GM19193 (cell line): ENCODE results near the gene UBE2D2.
A peak's percentile ranks its signal among the peaks of the same experiment; 100 is the strongest.

Experiments used
- POLR2A ChIP-seq: IDR thresholded peaks from 4 replicates; pipeline ENCODE4 v1.6.1; 2011; ENCODE audit not compliant: insufficient read depth, insufficient read length; ENCODE audit errors: extremely low read depth

Gene UBE2D2

DNA sequence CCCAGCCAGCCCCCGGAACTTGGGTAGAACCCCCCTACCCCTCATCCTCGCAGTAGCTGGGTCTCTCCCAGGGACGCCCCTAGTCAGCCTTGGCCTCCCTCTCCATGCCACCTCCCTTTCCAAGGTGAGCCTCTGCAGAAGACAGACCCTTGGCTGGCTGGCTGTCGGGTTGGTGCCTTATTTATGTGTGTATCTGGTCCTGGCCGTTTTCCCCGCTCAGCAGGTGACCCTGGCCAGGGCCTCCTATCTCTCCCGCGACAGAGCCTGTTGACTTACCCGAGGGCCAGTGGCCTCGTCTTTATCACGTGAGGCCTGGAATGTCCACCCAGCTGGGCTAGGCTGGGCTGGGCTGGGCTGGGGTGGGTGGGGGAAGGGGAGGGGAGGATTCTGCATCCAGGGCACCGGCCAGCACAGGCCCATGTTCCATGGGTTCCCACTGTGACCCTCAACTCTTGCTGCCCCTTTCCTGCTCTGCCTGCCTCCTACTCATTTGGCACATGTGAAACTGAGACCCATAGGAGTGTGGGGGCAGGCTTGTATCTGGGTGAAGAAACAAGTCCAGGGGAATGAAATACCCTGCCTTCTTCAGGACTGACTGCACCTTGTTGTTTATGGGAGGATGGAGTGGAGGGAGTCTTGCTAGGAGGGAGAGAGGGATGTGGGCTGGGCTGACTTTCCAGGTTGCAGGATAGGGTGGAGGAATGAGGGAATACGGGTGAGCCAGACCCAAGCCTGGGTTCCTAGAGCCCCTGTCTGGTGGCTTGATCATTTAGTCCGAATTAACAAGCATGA lies 90.1 kb downstream of the UBE2D2 start:
- TF ChIP-seq POLR2A, result no peak

- peak; percentile 24 for TF ChIP-seq POLR2A
These were observed 91.0 kb downstream of the UBE2D2 start for GRCh38 chr5:139651853-139652787.

DNA sequence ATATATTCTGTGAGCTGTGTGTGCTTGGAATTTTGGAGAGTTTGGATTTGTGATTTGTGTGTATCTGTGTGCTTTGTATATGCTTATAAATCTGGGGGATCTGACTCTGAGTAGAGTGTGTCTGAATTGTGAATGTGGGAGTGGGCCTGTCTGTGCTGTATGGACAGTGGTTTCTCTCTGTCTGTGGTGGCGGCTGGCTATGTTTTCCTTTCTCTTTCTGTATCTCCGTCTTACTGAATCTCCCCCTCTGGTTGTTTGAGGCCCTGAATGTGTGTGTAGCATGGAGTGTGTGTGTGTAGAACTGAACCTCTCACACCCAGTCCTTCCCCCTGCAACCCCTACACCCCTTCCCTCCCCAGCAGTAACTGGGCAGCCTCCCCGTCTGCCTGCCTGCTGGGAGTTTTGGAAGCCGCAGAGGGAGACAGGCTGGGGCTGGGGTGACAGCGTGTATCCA lies 91.7 kb downstream of the UBE2D2 start:
- TF ChIP-seq POLR2A, result no peak

DNA sequence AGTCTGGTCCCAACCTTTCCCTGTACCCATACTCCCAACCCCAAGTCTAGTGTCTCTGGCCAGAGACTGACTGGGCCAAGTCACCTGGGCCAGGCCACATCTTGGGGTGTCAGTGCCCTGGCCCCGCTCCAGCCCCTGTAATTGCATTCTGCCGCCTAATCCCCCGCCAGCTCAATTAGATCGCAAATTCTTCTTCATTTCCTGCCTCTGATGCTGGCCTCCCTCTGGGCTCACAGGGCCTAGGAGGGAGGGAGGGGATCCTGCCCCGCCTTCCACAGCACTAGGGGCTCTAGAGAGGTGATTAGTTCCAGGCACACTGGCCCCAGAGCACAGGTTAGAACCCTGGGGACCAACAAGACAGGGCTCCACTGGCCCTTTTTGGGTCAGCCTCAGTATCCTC lies 92.5 kb downstream of the UBE2D2 start:
- TF ChIP-seq POLR2A, result no peak

DNA sequence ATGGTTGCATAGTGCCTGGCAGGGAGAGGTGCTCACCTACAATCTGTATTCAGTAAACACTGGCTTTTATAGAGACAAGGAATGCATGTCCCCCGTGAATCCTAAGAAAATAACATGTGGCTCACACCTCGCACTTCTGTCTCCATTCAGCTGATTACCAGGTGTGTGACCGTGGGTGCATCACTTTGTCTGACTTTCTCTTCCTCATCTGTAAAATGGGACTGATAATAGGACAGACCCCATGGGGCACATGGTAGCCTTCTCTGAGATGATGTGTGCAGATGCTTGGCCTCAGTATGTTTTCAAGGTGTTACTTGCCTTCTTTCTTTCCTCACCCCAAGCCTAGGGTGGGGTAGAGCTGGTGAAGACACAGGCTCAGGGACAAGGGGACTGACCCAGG lies 93.3 kb downstream of the UBE2D2 start:
- TF ChIP-seq POLR2A, result no peak

DNA sequence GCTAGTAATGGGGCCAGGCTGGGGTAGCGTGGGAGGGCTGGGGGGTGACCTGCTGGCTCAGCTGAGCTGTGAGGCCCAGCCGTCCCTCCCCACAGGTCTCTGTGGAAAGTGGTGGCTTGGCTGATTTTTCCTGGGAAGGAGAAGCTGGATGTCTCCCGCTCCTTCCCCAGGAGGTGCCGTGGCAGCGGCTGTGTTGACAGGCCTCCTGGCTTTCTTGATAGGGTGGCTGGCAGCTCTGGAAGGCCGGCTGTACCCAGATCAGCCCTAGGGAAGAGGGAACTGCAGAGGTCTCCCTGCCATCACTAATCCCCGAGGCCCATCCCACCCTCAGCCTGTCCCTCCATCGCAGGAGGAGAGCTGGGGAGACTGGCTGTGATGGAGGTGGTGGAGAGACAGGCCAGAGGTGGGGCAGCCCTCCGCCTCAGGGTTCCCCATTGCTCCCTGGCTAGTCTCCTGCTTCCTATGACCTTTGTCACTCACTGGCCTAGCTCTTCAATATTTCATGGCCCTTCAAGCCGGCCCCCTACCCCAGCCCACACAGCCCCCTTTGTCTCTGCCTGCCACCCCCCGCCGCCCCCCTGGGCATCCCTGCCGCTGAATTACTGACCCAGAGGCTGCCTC lies 93.8 kb downstream of the UBE2D2 start:
- no peak for TF ChIP-seq POLR2A

GRCh38 chr5:139655727-139656271 lies 94.7 kb downstream of the UBE2D2 start:
- TF ChIP-seq POLR2A, result no peak

DNA sequence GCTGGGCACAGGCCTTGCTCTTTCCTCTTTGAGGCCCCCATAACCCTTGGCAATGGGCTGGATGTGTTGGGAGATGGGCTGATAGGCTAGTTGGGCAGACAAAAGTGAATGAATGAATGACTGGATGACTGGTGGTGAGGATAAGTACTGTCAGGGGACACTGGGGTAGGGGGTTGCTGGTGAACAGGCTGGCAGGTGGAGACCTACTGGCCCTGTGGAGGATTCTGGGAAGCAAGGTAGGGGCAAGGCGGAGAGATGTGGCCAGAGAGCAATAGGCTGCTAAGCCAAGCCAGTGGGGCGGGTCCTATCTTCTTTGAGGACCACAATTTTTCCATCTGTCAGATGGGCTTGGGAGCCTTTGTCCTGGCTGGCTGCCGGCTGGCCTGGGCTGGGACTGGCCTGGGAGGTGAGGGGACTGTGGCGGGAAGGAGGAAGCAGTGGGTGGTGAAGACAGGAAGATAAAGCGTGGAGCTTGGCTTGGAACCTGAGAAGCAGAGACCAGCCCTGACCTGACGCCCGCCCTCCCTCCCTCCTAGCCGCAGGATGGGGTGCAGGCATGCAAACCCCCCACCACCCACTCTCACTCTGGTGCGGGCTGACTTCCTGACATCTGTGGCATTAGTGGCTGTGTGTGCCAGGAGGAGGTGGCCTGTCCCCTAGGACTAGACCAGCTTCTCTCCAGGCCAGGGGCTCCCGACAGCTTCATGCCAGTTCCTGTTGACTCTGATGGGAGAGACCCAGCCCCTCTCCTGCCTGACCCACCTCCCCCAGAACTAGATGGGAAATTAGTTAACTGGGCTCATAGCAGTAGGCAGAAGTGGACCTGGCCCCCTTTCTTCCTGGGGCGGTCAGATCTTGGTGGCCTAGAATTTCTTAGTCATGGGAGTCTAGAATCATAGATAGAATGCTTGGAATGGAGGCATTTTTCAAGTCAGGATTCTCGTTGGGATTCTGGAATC lies 96.5 kb downstream of the UBE2D2 start:
- TF ChIP-seq POLR2A, result peak; percentile 17

GRCh38 chr5:139658501-139658927 lies 97.4 kb downstream of the UBE2D2 start:
- no peak for TF ChIP-seq POLR2A

GRCh38 chr5:139658928-139659667 lies 98.0 kb downstream of the UBE2D2 start:
- TF ChIP-seq POLR2A, result no peak

GRCh38 chr5:139659695-139660101 lies 98.6 kb downstream of the UBE2D2 start:
- TF ChIP-seq POLR2A, result no peak

DNA sequence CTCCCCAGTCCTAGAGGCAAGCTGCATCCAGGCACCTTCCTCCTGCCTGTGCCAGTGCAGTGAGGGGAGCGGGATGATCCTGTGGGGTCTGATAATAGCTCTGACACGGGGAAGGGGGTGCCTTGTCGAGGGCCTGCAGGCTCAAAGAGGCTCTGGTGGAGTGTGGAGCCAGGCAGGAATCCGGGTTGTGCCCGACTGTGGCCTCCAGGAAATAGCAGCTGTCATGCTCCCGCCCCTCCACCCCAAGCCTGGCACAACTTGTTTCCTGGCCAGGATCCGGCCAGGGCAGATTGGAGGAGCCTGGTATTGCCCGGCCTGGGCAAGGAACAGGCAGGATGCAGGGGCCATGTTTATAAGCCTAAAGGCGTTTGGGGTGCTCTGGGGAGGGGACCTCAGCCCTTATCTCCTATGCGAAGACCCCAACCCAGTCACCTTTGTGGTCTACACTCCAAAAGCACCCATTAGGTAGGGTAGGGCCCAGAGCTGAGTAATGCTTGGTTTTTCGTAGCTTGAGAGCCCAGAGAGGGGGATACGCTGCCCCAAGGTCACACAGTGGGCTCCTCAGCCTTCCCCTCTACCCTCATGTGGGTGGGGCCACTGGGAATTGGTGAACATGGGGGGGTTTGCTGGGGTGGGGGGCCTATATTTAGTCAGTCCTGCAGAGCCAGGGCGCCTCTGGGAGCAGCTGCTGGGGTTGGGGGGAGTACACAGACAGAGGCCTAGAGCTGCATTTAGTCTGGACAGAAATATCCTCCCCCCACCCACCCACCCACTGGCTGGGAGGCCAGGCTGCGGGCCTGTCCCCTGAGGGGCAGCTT lies 99.2 kb downstream of the UBE2D2 start:
- TF ChIP-seq POLR2A, result no peak
